GM21619 (cell line): ENCODE measurements around the gene NBPF6.
"Not testable (repeated sequence)": the region's sequence is repeated elsewhere in the genome, so short reads cannot be mapped to it uniquely, and the experiment has no call there.

Experiments
- ATAC-seq: cut with Tn5 transposase; IDR thresholded peaks from one replicate; pipeline ENCODE4 v1.9.1; 2021; ENCODE audit not compliant: unreplicated experiment

Gene NBPF6

GRCh38 chr1:108496856-108497255 lies 46.7 kb downstream of the NBPF6 start:
- ATAC-seq = not testable (repeated sequence)

GRCh38 chr1:108502138-108502537 lies 52.0 kb downstream of the NBPF6 start:
- no peak for ATAC-seq

GRCh38 chr1:108502624-108503023 lies 52.5 kb downstream of the NBPF6 start:
- no peak for ATAC-seq

- no peak for ATAC-seq
These were observed 53.1 kb downstream of the NBPF6 start for GRCh38 chr1:108503062-108503733.

GRCh38 chr1:108504447-108504846 lies 54.3 kb downstream of the NBPF6 start:
- peak; percentile 76 for ATAC-seq

- ATAC-seq = no peak
These were observed 55.6 kb downstream of the NBPF6 start for GRCh38 chr1:108505763-108506070.

- no peak for ATAC-seq
These were observed 61.6 kb downstream of the NBPF6 start for GRCh38 chr1:108511764-108512163.

GRCh38 chr1:108512239-108513043 lies 62.3 kb downstream of the NBPF6 start:
- ATAC-seq = no peak

- no peak for ATAC-seq
These were observed 62.9 kb downstream of the NBPF6 start for GRCh38 chr1:108513044-108513415.

- not testable (repeated sequence) for ATAC-seq
These were observed 63.8 kb downstream of the NBPF6 start for GRCh38 chr1:108513914-108514313.

GRCh38 chr1:108517301-108517897 lies 67.3 kb downstream of the NBPF6 start:
- ATAC-seq = not testable (repeated sequence)
